GM12878 (cell line): ENCODE results near the gene NUDT1. TPM values are rescaled to one million over a fixed set of nuclear protein-coding genes. Genes with fewer than 3 reads are reported as not detected.

ENCODE experiments used
- BACH1 ChIP-seq: fragments of 450-650 bp; IDR thresholded peaks from 2 replicates; pipeline ENCODE4 v1.6.1; 2017; ENCODE audit warnings: mild to moderate bottlenecking, borderline replicate concordance
- CBFB ChIP-seq: IDR thresholded peaks from 2 replicates; pipeline ENCODE4 v1.6.1; 2016; ENCODE audit warnings: antibody characterized with exemption, low read depth
- CHD2 ChIP-seq: IDR thresholded peaks from 2 replicates; pipeline ENCODE4 v1.6.1; 2011; ENCODE audit warnings: low read depth, low read length, improper control_type of control experiment, borderline replicate concordance
- REST ChIP-seq: IDR thresholded peaks from 2 replicates; pipeline ENCODE4 v1.6.1; 2012; ENCODE audit warnings: mild to moderate bottlenecking, low read depth, low read length
- SMC3 ChIP-seq: IDR thresholded peaks from 2 replicates; pipeline ENCODE4 v1.6.1; 2011; ENCODE audit warnings: low read length, improper control_type of control experiment, borderline replicate concordance
- ZBTB33 ChIP-seq: fragments of 450-650 bp; IDR thresholded peaks from 2 replicates; pipeline ENCODE4 v1.6.1; 2017; ENCODE audit warnings: mild to moderate bottlenecking
- ZBTB40 ChIP-seq: fragments of 450-650 bp; IDR thresholded peaks from 2 replicates; pipeline ENCODE4 v1.6.1; 2016; ENCODE audit warnings: mild to moderate bottlenecking, moderate library complexity, borderline replicate concordance
- ZSCAN29 ChIP-seq: fragments of 450-650 bp; IDR thresholded peaks from 2 replicates; pipeline ENCODE4 v1.6.1; 2017; ENCODE audit warnings: mild to moderate bottlenecking, moderate library complexity
- polyA plus RNA-seq, 11 experiments: library from polyadenylated mRNA; depleted of rRNA in 4 of 11; unstranded in 6 of 11; stranded (reverse) in 5 of 11; fragments of >200 nt; fragmentation: Nextera tagmentation in 4 of 11; fragmentation: Illumina TruSeq in 1 of 11; extraction: Ambion mirVana in 4 of 11; extraction: Trizol in 1 of 11; gene quantifications; 1 replicate in 1 of 11; 2 replicates in 10 of 11; pipeline versions ENCODE4 v1.2.1 to v1.2.3, GENCODE V29; 2011 to 2016; ENCODE audit warnings: inconsistent platforms in 2 of 11, missing spikeins in 2 of 11, low read depth in 1 of 11
- total RNA-seq, 4 experiments: library from RNA; depleted of rRNA in 3 of 4; stranded (reverse); fragments of >200 nt in 3 of 4; fragmentation: Illumina TruSeq in 1 of 4; extraction: Trizol in 1 of 4; gene quantifications; 2 replicates each; pipeline versions ENCODE4 v1.2.1 to v1.2.3, GENCODE V29; 2013 to 2021

Gene NUDT1
- total and polyA plus RNA-seq, 10 of the 15 experiments (the other 5 are each of a cell fraction or from before 2014, with no cell fraction given), result 7.7 to 122 (median 59.2) TPM

DNA sequence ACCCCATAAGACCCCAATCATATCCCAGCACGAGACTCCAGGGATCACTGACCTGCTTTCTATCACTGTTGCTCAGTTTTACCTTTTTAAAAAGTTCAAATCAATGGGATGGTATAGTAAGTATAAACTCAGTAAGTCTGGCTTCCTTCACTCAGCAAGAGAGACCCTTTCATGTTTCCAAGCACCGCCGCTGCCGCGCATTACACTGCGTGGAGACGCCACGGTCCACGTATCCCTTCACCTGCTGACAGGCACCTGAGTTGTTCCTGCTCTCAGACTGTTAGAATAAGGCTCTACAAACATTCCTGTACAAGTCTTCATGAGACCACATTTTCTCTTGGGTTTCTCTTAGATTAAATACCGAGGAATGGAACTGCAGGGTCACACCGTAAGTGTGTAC, 37.6 kb upstream of the NUDT1 start (continued):
- TF ChIP-seq ZBTB33 (no peak), CBFB (no peak), REST (no peak), SMC3 (no peak), ZBTB40 (no peak), BACH1 (no peak), CHD2 (no peak), ZSCAN29 (no peak)
- TF ChIP-seq, all 136 proteins: peak for 0
